ENCODE measurements around the gene KRTAP10-10.

DNA sequence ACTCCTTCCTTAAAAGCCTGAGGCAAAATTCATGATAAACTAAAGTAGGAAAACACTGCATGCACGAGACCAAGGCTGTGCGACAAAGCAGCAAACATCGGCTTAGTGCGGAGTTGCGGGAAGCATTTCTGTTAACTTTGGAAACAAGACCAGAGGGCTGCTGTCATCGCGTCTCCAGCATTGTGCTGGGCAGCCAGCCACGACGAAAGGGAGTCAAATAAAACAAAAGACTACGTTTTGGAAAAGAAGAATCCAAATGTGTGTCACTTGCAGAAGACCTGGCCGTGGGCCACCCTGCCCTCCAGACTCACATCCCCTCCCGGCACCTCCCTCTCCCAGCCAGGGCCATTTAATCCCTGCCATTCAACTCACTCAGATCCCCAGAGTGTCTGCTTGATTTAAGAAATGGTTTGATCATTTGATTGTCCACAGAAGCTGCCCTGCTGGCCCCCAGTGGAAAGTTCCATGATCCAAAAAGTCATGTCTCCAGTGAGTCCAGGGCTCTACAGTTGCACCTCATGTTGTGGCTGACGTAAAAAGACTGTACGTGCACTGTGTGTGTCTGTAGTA is 6.7 kb downstream of the KRTAP10-10 start:
- no peak for TF ChIP-seq EZH2 (IDR thresholded peaks at IDR 0.05; ENCODE audit: borderline replicate concordance)
- TF ChIP-seq, protein P1, sequence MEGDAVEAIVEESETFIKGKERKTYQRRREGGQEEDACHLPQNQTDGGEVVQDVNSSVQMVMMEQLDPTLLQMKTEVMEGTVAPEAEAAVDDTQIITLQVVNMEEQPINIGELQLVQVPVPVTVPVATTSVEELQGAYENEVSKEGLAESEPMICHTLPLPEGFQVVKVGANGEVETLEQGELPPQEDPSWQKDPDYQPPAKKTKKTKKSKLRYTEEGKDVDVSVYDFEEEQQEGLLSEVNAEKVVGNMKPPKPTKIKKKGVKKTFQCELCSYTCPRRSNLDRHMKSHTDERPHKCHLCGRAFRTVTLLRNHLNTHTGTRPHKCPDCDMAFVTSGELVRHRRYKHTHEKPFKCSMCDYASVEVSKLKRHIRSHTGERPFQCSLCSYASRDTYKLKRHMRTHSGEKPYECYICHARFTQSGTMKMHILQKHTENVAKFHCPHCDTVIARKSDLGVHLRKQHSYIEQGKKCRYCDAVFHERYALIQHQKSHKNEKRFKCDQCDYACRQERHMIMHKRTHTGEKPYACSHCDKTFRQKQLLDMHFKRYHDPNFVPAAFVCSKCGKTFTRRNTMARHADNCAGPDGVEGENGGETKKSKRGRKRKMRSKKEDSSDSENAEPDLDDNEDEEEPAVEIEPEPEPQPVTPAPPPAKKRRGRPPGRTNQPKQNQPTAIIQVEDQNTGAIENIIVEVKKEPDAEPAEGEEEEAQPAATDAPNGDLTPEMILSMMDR (IDR thresholded peaks at IDR 0.05; ENCODE audit: poor library complexity) = no peak
- TF ChIP-seq EZH2phosphoT487 (IDR thresholded peaks at IDR 0.05; ENCODE audit: low read depth, severe bottlenecking, unreplicated experiment) = no peak

Measured in hepatocyte (in vitro differentiated cells).